Astrocyte of the cerebellum (primary cell): ENCODE measurements around the gene SERPING1.

Experiments
- DNase-seq: peaks from one replicate; pipeline ENCODE4 v3.0.0-alpha.2; 2011; ENCODE audit warnings: low read depth
- H3K4me3 ChIP-seq: 2 replicates; pipeline ENCODE4 v1.5.1; 2011; ENCODE audit warnings: mild to moderate bottlenecking, low read depth, low read length, moderate library complexity
- in situ Hi-C: cut with HindIII; loops from 2 replicates; pipeline ENCODE4 v1.10.0; 2017; ENCODE audit warnings: low sequenced_read_pairs
- TF ChIP-seq, protein P1 (sequence below): IDR thresholded peaks from 2 replicates; pipeline ENCODE4 v1.5.1; 2012; ENCODE audit warnings: low read length, low read depth, moderate library complexity, mild to moderate bottlenecking; ENCODE audit errors: missing control alignments

The SERPING1 gene

GRCh38 chr11:57597461-57597915, at the start of gene SERPING1:
SERPING1 (plus strand) TSS chr11:57597685; CDS start chr11:57598271, 586 bp downstream.
- DNase-seq: no peak
- in situ Hi-C loops: no loop called here
- peak within 1 kb of the TSS; percentile 40 for H3K4me3 ChIP-seq
- TF ChIP-seq, protein P1, sequence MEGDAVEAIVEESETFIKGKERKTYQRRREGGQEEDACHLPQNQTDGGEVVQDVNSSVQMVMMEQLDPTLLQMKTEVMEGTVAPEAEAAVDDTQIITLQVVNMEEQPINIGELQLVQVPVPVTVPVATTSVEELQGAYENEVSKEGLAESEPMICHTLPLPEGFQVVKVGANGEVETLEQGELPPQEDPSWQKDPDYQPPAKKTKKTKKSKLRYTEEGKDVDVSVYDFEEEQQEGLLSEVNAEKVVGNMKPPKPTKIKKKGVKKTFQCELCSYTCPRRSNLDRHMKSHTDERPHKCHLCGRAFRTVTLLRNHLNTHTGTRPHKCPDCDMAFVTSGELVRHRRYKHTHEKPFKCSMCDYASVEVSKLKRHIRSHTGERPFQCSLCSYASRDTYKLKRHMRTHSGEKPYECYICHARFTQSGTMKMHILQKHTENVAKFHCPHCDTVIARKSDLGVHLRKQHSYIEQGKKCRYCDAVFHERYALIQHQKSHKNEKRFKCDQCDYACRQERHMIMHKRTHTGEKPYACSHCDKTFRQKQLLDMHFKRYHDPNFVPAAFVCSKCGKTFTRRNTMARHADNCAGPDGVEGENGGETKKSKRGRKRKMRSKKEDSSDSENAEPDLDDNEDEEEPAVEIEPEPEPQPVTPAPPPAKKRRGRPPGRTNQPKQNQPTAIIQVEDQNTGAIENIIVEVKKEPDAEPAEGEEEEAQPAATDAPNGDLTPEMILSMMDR: no peak

DNA sequence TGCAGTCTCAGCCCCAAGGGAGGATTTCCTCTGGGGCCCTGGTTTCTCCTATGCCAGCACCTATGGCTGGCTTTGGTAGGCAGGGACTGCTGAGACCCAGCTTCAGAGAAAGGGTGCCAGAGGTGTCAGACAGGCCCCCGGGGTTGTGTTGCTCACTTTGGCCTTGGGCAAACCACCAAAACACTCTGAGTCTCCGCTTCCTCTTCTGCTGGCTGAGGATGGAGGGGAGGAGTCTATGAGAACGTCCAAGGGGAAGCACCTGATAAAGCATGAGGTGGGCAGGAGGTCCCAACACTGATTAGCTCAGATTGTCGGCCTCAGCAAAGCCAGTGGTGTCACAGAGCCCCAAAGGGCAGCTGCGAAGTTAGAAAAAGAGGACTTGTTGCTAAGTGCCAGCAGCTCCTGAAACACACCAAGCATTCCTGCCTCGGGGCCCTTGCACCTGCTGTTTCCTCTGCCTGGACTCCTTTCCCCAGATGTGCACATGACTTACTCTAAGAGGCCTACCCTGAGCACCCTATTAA, 49.6 kb upstream of the SERPING1 start:
- TF ChIP-seq, protein P1: no peak
- in situ Hi-C loops: no loop called here
- no peak for DNase-seq
- H3K4me3 ChIP-seq: no peak overlapping the region

DNA sequence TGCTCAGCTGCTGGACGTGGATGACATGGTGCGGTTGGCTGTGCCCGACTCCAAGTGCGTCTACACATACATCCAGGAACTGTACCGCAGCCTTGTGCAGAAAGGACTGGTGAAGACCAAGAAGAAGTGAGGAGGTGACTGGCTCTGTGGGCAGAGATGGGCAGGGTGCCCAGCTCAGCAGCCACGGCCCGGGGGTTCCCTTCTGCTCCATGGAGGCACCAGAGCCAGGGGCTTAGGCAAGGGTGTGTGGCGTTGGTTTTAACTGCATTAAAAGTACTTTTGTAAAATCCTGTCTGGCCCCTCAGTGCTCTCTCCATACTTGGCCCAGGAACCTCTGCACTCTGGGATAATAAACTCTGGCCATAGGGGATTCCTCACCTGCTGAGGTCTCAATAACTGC, 47.5 kb upstream of the SERPING1 start:
- no peak for DNase-seq
- TF ChIP-seq, protein P1: no peak
- no peak overlapping the region for H3K4me3 ChIP-seq
- in situ Hi-C loops: no loop called here

DNA sequence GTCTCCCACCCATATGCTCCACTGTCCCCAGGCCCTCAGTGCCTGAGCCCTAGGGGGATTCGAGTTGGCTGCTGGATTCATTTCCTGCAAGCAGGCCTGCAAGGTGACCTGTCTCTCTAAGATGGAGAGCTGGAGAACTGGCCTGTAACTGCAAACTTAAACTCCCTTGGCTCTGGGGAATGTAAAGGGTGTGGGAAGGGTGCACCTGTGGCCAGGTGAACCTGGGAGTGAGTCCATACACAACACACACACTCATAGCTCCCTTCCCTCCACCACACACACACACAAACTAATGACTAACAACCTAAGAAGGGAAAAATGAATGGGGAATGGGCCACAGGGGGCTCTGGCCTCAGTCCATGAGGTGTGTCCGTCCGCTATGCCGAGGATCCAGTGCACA, 45.5 kb upstream of the SERPING1 start:
- DNase-seq: no peak
- TF ChIP-seq, protein P1: no peak
- H3K4me3 ChIP-seq: no peak overlapping the region
- in situ Hi-C loops: no loop called here

- TF ChIP-seq, protein P1: no peak
- in situ Hi-C loops: no loop called here
- DNase-seq: no peak
- H3K4me3 ChIP-seq: no peak overlapping the region
Observed at GRCh38 chr11:57552479-57552878, 45.0 kb upstream of the SERPING1 start.

DNA sequence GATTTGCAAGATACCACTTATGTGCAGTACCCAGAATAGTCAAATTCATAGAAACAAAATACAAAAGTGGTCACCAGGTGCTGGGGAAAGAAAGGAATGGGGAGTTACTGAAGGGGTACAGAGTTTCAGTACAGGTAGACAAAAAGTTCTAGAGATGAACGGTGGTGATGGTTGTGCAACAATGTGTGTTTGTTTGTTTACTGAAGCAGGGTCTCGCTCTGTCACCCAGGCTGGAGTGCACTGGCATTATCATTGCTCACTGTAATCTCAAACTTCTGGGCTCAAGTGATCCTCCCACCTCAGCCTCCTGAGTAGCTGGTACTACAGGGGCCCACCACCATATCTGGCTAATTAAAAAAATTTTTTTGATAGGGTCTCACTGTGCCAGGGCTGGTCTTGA, 42.1 kb upstream of the SERPING1 start:
- TF ChIP-seq, protein P1: no peak
- in situ Hi-C loops: no loop called here
- no peak for DNase-seq
- H3K4me3 ChIP-seq: no peak overlapping the region
